ENCODE measurements around the gene L3MBTL2. TPM values are rescaled to one million over a fixed set of nuclear protein-coding genes. Genes with fewer than 3 reads are reported as not detected.

L3MBTL2 gene
- total and polyA plus RNA-seq, 10 donors: 11.4 to 33.8 (median 22.6) TPM

DNA sequence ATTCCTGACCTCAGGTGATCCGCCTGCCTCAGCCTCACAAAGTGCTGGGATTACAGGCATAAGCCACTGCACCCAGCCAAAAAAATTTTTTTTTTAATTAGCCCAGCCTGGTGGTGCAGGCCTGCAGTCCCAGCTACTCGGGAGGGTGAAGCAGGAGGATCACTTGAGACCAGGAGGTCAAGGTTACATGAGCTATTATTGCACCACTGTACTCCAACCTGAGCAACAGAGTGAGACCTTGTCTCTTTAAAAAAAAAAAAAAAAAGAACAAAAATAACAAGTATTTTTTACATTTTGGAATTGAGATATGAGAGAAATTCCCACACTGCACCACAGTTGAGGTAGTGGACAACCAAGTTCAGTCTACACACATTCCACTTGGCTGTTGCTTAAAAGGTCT lies 13.6 kb upstream of the L3MBTL2 start:
- Histone ChIP-seq H3K36me3 (no peaks in the 10 kb centered on the region), H3K9me3 (no peaks in the 10 kb centered on the region), H3K27me3 (replicated peaks in 1 of 7) (no peaks in the 10 kb centered on the region), H3K27ac (no peak overlapping the region), H3K4me3 (no peak overlapping the region), H3K4me1 (peaks cover 0 to 2% (median 0%) of the 10 kb centered on the region in 6 donors)
- TF ChIP-seq POLR2A (IDR thresholded peaks at IDR 0.05) (no peak), CTCF (IDR thresholded peaks at IDR 0.05 in 8 of 11, conservative IDR thresholded peaks at IDR 0.05 in 3 of 11) (no peak), POLR2AphosphoS5 (IDR thresholded peaks at IDR 0.05) (no peak)
- intact Hi-C loops (cut with DNase I; ENCODE audit: low total_unique reads): no loop called here
- 73 to 90% (median 86%) methylated on average over 2 of the region's 2 CpGs for WGBS, 5 donors
- no peak for DNase-seq

- Histone ChIP-seq H3K36me3 (no peaks in the 10 kb centered on the region), H3K4me3 (no peak overlapping the region), H3K4me1 (peaks cover 6 to 23% (median 20%) of the 10 kb centered on the region in 6 donors), H3K27me3 (replicated peaks in 1 of 7) (peaks cover 0 to 6% (median 0%) of the 10 kb centered on the region in 7 donors), H3K27ac (no peak overlapping the region), H3K9me3 (no peaks in the 10 kb centered on the region)
- WGBS, 5 donors: 90 to 98% (median 92%) methylated on average over 6 of the region's 6 CpGs
- DNase-seq: no peak
- TF ChIP-seq CTCF (IDR thresholded peaks at IDR 0.05 in 8 of 11, conservative IDR thresholded peaks at IDR 0.05 in 3 of 11): no peak
- no peak for TF ChIP-seq POLR2A (IDR thresholded peaks at IDR 0.05)
- no peak for TF ChIP-seq POLR2AphosphoS5 (IDR thresholded peaks at IDR 0.05)
- intact Hi-C loops (cut with DNase I; ENCODE audit: low total_unique reads): no loop called here
Observed at GRCh38 chr22:41193829-41194228, 11.3 kb upstream of the L3MBTL2 start.

DNA sequence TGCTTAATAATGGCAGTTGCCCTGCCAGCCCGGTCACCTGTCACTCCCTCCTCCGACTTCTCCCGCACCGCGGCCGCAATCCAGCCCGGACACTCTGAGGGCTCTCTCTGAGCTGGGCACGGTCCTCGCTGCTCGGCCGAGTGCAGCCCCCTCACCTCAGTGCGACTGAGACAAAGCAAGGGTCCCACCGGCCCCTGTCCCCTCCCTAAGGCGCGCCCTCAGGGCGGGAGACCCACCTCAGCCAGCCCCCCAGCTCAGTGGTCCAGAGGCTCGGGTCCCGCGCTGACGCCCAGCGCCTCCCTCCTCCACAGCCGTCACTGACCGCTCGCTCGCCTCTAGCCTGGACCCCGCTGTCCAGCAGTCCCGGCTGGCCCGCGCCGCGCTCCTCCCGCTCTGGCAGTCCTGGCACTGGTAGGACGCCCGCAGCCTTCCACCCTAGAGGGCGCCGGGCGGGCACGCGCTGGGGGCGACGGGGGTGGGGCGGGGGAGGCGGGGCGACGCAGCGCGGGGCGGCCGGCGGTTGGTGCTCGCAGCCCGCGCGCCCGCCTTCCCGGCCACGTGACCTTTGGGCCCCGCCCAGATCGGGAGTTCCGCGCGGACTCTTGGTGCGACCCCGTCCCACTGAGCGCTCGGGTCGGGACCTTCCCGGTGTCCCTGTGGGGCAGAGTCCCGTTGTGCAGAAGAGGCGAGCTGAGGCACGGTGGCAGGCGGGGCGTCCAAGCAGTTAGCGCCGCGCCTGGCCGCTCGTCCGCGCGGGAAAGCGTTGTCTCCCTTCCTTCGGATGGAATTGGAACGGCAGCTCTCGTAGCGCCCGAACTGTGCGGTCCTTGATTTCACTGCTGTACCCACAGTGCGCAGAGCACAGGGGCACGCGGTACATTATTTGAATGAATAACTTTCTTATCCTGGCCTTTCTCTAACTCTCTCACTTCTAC lies 7.8 kb upstream of the L3MBTL2 start:
- no peaks in the 10 kb centered on the region for H3K36me3 ChIP-seq
- peak overlapping the region; percentile 47 to 100 (median 96) for H3K4me3 ChIP-seq
- H3K27me3 ChIP-seq (replicated peaks in 1 of 7): peaks cover 0 to 17% (median 0%) of the 10 kb centered on the region in 7 donors
- no peaks in the 10 kb centered on the region for H3K9me3 ChIP-seq
- peaks cover 6 to 27% (median 20%) of the 10 kb centered on the region in 6 donors for H3K4me1 ChIP-seq
- DNase-seq: peak; percentile 94
- H3K27ac ChIP-seq: peak overlapping the region in 4 of 8 donors; percentile 39 to 65 (median 42)
- intact Hi-C loops (cut with DNase I; ENCODE audit: low total_unique reads): no loop called here
- TF ChIP-seq POLR2AphosphoS5 (IDR thresholded peaks at IDR 0.05) (peak in 2 of 3 donors; percentile 69 to 72), CTCF (IDR thresholded peaks at IDR 0.05 in 8 of 11, conservative IDR thresholded peaks at IDR 0.05 in 3 of 11) (peak in 5 of 11 experiments; percentile 12 to 39 (median 21)), POLR2A (IDR thresholded peaks at IDR 0.05) (no peak)
- WGBS, 5 donors: 0 to 2% (median 1%) methylated on average over 55 to 91 of the region's 91 CpGs

GRCh38 chr22:41198027-41198580 lies 7.0 kb upstream of the L3MBTL2 start:
- Histone ChIP-seq H3K4me3 (peak overlapping the region; percentile 47 to 100 (median 96)), H3K36me3 (no peaks in the 10 kb centered on the region), H3K4me1 (peaks cover 6 to 27% (median 20%) of the 10 kb centered on the region in 6 donors), H3K27me3 (replicated peaks in 1 of 7) (peaks cover 0 to 18% (median 0%) of the 10 kb centered on the region in 7 donors), H3K27ac (peak overlapping the region in 4 of 8 donors; percentile 39 to 65 (median 42)), H3K9me3 (no peaks in the 10 kb centered on the region)
- DNase-seq: no peak
- TF ChIP-seq POLR2A (IDR thresholded peaks at IDR 0.05) (no peak), CTCF (IDR thresholded peaks at IDR 0.05 in 8 of 11, conservative IDR thresholded peaks at IDR 0.05 in 3 of 11) (peak in 1 of 11 experiments; percentile 30)
- 1 to 6% (median 3%) methylated on average over 9 of the region's 9 CpGs for WGBS, 5 donors
- intact Hi-C loops (cut with DNase I; ENCODE audit: low total_unique reads): no loop called here

Data from spleen (tissue), 11 donors.